Tibial nerve (tissue), 4 donors: Measurements from ENCODE around the gene GULP1. TPM values are rescaled to one million over a fixed set of nuclear protein-coding genes. Genes with fewer than 3 reads are reported as not detected.

Experiments used
- DNase-seq, 2 donors: peaks; one replicate each; pipeline ENCODE4 v3.0.0-alpha.2; 2019; ENCODE audit warnings: low spot score in 2 of 2
- H3K27ac ChIP-seq, 4 donors: fragments of 200-600 bp; sonication (generic) in 3 of 4; one replicate each; pipeline ENCODE4 v1.5.1; 2017 to 2019; ENCODE audit warnings: mild to moderate bottlenecking in 1 of 4
- H3K27me3 ChIP-seq, 2 donors: fragments of 200-600 bp; sonication (generic) in 1 of 2; one replicate each; pipeline versions ENCODE4 v1.5.1 to v1.6.0; 2017 to 2019
- H3K36me3 ChIP-seq, 3 donors: fragments of 200-600 bp; sonication (generic); one replicate each; pipeline ENCODE4 v1.5.1; 2018 to 2019
- H3K4me1 ChIP-seq, 4 donors: fragments of 200-600 bp; sonication (generic) in 3 of 4; one replicate each; pipeline ENCODE4 v1.5.1; 2017 to 2019
- H3K4me3 ChIP-seq, 4 donors: fragments of 200-600 bp; sonication (generic) in 3 of 4; one replicate each; pipeline ENCODE4 v1.5.1; 2017 to 2019; ENCODE audit warnings: mild to moderate bottlenecking in 1 of 4, moderate library complexity in 1 of 4
- H3K9me3 ChIP-seq, 4 donors: fragments of 200-600 bp; sonication (generic) in 3 of 4; one replicate each; pipeline ENCODE4 v1.5.1; 2017 to 2019
- CTCF ChIP-seq, 5 experiments: fragments of 200-600 bp in 3 of 5; fragments of 450-650 bp in 2 of 5; sonication (generic) in 3 of 5; IDR thresholded peaks; one replicate each; pipeline ENCODE4 v1.5.1; 2016 to 2019; ENCODE audit warnings: antibody characterized with exemption in 5 of 5, mild to moderate bottlenecking in 3 of 5, moderate library complexity in 2 of 5
- EP300 ChIP-seq, 2 donors: sonication (generic); formaldehyde crosslinking; IDR thresholded peaks; one replicate each; pipeline ENCODE4 v1.6.1; 2017; ENCODE audit warnings: antibody characterized with exemption in 2 of 2, mild to moderate bottlenecking in 1 of 2
- POLR2A ChIP-seq, 2 donors: fragments of 450-650 bp; IDR thresholded peaks; one replicate each; pipeline ENCODE4 v1.6.1; 2017; ENCODE audit warnings: antibody characterized with exemption in 2 of 2, mild to moderate bottlenecking in 2 of 2, moderate library complexity in 2 of 2
- WGBS, 2 donors: methylation state at CpG; one replicate each; pipeline ENCODE4 v1.1.5; 2018; 5-methylcytosine and 5-hydroxymethylcytosine counted together
- total RNA-seq, 4 donors: library from RNA; depleted of rRNA; stranded (reverse); fragments of >200 nt; gene quantifications; one replicate each; pipeline ENCODE4 v1.1.0, GENCODE V29; 2016

The GULP1 gene
- total RNA-seq, 4 donors from 2014 or later: 63.4 to 89.2 (median 78.1) TPM

DNA sequence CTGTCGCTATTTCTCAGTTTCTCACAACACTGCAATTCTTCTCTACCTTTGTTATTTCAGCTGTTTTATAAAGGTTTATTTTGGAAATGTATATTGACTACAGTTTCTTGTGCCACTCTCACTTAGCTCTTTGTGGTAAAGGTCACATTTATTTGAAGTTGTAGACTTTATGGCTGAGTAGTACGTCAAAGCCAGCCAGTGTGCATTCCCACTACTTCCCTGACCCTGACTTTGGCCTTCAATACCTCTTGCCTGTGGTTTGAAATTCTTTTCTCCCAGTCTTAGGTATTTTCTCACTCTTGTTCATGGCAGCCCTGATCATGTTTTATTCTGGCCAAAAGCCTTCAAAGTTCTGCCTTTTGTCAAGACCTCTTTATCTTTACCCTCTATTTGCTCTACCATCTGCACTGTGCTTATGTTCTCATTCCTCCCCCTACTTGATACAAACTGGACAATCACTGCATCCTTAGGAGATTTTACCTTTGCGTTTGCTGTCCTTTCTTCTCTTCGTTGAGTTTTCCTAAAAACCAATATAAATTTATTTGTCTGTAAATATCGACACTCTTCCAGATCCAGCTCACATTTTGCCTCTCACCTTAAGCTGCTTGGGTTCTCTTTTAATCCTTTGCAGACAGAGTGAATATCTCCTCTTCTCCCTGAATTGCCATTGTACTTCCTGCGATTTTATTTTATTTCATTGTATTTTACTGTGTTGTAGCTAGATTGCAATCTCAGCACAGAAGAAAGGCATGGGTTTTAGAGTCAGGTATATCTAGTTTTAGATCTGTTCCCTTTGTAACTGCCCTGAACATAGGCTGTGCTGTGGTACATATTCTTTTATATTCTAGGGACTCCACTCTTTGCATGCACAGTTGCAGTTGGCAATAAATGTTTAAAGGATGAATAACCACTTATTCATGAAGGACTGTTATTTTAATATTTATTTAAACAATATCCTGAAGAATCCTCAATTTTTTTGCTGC lies 31.2 kb downstream of the GULP1 start:
- Histone ChIP-seq H3K27ac (no peak overlapping the region), H3K9me3 (no peaks in the 10 kb centered on the region), H3K36me3 (no peaks in the 10 kb centered on the region), H3K4me3 (no peak overlapping the region), H3K4me1 (peaks cover 0 to 40% (median 14%) of the 10 kb centered on the region in 4 donors), H3K27me3 (no peaks in the 10 kb centered on the region)
- no peak for DNase-seq
- TF ChIP-seq POLR2A (IDR thresholded peaks at IDR 0.05) (no peak), CTCF (IDR thresholded peaks at IDR 0.05) (no peak), EP300 (IDR thresholded peaks at IDR 0.05) (no peak)
- WGBS, 2 donors: 43 to 60% methylated on average over 6 of the region's 6 CpGs

DNA sequence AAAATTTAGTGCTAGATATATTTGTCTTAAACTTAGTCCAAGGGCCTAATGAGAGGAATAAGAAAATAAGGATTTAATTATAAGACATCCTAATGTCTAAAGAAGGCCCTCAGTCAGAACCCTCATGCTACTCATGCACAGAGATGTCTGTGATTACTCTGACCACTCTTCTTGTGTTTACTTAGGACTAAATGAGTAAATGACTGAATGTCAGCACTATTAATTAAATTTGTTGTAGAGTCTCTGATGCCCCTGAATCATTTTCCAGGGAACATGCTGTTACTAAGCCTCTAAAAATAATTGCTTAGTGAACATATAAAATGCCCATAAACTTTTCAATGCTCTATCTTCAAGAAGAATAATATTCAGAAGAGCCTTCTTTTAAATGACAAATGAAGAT lies 32.4 kb downstream of the GULP1 start:
- Histone ChIP-seq H3K4me3 (no peak overlapping the region), H3K9me3 (no peaks in the 10 kb centered on the region), H3K27ac (no peak overlapping the region), H3K4me1 (peaks cover 0 to 46% (median 14%) of the 10 kb centered on the region in 4 donors), H3K36me3 (no peaks in the 10 kb centered on the region), H3K27me3 (no peaks in the 10 kb centered on the region)
- TF ChIP-seq CTCF (IDR thresholded peaks at IDR 0.05) (no peak), POLR2A (IDR thresholded peaks at IDR 0.05) (no peak), EP300 (IDR thresholded peaks at IDR 0.05) (no peak)
- DNase-seq: no peak

DNA sequence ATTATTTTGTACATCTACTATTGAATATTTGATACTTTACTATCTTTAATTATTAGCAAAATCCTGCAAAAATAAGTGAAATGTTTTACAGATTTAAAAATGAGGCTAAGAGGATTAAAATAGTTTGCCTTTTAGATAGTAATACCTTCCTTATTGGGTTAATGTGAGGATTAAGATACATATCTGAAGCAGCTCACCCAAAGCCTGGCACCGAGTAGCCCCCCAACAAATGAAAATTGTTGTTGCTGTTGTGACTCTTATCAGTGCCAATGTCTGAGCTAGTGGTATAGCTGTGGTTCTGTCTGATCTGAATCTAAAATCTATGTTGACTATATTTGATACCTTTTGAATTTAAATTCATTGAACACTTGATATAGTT lies 34.6 kb downstream of the GULP1 start:
- Histone ChIP-seq H3K36me3 (no peaks in the 10 kb centered on the region), H3K27me3 (no peaks in the 10 kb centered on the region), H3K4me3 (no peak overlapping the region), H3K9me3 (no peaks in the 10 kb centered on the region), H3K27ac (no peak overlapping the region), H3K4me1 (peaks cover 0 to 61% (median 14%) of the 10 kb centered on the region in 4 donors)
- DNase-seq: no peak
- TF ChIP-seq CTCF (IDR thresholded peaks at IDR 0.05) (no peak), POLR2A (IDR thresholded peaks at IDR 0.05) (no peak), EP300 (IDR thresholded peaks at IDR 0.05) (no peak)
- 62 to 66% methylated on average over 1 of the region's 1 CpG for WGBS, 2 donors

DNA sequence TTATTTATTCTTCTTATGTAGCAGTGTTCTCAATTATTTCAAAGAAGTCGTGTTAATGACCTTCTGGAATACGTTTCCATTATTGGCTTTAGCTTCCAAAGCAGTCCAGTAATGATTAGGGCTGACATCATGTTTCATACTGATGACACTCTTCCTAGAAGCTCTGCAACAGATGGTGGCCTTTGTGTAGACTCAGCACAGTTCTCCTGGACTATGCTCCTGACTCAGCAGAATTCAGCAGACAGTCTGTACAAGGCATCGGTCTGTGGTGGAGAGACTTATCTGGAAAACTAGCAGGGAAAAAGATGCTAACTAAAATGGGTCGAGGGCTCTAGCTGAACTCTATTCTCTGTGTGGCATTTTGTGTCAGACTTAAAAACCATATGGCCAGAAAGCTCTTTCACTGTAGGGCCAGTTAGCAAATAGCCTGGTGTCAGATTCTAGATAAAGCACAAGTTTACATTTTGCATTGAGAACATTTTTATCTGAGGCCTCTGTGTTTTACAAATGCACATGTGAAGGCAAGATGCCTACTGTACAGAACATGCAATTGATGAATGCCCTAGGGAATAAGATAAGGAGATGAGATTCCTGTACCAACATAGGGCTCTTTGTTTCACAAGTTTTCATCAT lies 35.1 kb downstream of the GULP1 start:
- DNase-seq: no peak
- H3K4me1 ChIP-seq: peaks cover 0 to 61% (median 14%) of the 10 kb centered on the region in 4 donors
- no peak overlapping the region for H3K4me3 ChIP-seq
- WGBS, 2 donors: 48 to 49% methylated on average over 4 of the region's 4 CpGs
- no peaks in the 10 kb centered on the region for H3K36me3 ChIP-seq
- TF ChIP-seq EP300 (IDR thresholded peaks at IDR 0.05) (no peak), POLR2A (IDR thresholded peaks at IDR 0.05) (no peak), CTCF (IDR thresholded peaks at IDR 0.05) (no peak)
- no peaks in the 10 kb centered on the region for H3K27me3 ChIP-seq
- H3K9me3 ChIP-seq: no peaks in the 10 kb centered on the region
- peak overlapping the region in 1 of 4 donors; percentile 14 for H3K27ac ChIP-seq
